GM18868 (cell line): Measurements from ENCODE around the gene OCA2.

ENCODE experiments used
- ATAC-seq: cut with Tn5 transposase; IDR thresholded peaks from one replicate; pipeline ENCODE4 v1.9.1; 2021; ENCODE audit warnings: mild to moderate bottlenecking, moderate library complexity; ENCODE audit not compliant: unreplicated experiment

The OCA2 gene

DNA sequence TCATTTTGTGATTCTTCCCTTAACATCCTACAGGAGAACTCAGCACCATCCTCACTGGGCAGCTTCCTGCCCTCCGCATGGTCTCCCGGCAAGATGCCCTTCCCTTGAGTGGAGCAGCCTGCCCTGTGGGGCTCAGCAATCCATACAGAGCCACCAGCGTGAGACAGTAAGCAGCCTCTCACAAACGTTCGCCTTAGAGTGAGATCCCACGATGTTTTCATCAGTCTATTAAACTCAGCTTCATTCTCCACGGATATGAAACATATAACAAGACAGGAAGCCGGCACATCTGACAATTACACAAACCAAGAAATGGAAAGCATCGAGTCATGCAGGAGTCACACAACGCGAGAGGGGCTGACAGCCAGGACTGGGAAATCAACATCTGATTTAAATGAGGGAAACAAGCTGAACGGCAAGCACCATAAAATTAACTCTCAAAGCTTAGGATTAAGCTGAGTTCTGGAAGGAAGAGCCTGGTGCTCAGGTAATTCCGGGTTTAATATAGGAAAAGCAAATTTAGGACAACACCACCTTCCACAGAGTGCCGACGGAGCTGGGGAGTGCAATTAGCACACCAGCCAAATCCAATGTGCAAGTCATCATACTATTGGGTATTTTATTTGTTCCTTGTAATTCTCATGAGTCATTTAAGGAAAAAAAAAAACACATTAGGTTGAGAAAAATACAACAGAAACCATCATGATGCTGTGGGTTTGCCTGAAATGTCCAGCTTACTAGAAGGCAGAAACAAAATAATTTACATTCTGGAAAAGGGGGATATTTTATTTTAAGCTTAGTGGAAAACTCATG lies 272.0 kb downstream of the OCA2 start:
- ATAC-seq: no peak

DNA sequence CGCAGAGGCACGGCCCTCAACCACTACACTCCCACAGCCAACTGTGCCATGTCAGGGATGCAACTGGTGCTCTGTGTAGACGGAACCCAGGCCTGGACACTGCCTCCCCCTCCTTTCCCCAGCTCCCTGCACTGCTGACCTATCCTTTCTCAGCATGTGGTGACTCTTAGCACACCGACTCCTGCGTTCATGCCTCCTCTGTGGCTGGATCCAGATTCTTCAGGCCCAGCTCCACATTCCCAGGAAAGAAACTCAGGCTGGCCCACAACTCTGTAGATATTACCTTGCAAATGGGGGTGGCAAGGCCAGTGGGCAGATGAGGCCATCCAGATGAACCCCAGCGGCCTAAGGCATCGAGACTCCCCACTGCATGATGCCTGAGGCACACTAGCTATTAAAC lies 272.7 kb downstream of the OCA2 start:
- no peak for ATAC-seq

DNA sequence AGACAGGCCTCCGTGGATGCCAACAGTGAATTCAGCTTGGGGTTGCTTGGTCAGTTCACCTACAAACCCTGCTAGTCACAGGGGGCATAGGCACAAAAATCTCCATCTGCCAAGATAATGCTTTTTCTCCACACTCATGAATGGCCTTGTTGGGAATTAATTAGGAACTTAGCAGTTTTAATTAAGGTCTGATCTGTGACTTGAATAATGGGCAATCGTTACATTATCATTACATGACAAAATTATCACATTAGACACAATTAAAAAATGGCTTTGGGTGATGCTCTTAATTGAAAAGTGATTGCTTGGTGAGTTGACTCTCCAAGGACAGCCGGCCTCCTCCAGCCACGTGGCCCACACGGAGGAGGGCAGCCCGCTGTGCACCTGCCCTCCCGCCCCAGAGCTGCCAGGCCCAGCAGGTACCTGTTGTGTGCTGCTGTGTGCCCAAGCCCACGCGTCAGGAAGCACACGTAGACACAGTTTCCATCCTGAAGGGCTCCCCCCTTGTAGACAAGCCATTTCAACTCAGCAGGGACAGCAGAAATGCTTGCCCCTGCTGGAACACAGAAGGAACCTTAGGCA lies 274.2 kb downstream of the OCA2 start:
- no peak for ATAC-seq

DNA sequence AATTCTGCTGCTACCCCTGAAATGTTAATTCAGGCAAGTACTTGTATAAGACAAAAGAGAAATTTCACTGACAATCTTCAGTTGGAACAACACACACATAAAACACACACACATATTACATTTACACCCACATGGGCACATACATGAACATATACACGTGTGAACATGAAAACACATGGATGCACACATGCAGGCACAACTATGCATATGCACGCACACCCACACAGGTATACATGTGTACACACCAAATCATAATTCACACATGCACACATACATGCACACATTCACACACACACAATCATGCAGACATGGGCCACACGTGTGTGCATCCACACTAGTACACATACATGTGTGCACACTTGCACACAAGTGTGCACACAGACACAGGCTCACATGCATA lies 277.8 kb downstream of the OCA2 start:
- ATAC-seq: no peak

DNA sequence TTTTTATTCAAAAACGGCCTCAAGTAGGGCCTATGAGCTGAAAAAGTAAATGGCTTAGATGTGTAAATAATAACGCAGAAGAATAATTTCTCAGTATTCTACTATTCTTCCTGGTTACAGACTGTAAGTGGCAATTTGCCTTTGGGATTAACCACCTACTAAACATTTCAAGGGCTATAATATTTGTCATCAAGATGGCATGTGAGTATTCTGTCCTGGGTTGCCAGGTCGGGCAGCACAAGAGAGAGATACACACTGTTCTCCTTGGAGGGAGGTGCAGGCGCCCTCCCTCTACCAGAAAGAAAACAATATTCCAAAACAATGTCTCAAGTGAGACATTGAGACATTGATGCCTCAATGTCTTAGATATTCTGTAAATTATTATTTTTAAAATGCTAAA lies 278.4 kb downstream of the OCA2 start:
- ATAC-seq: no peak

DNA sequence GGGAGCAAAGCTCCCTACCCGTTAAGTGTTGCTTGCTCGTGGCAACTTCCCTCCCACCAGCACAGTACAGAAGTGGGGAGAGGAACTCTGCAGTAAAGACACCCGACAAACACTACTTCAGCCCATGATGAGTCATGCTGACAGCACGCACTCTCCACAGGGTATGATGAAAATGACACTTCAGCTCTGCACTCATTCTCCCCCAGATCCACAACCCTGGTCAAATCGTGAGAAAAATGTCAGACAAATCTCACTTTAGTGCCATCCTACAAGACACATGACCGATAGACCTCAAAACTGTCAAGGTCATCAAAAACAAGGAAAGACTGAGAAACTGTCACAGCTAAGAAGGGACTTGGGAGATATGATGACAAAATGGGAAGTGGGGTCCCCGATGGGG lies 278.9 kb downstream of the OCA2 start:
- ATAC-seq: no peak

DNA sequence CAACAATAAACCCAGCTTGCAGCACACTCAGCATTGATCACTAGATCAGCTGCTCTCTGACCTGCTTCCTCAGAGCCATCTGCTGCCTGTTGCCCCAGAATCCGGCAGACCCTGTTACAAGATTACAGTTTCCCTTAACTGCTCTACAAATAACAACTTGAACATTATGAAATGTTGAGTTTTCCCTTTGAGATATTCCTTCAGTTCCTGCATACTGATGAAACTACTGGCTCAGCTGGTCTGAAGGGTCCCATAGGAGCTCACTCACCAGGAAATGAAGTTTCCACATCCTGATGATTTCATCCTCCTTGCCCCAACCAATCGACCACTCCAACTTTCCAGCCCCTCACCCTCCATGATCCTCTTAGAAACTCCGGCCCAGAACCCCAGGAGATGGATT lies 281.9 kb downstream of the OCA2 start:
- no peak for ATAC-seq

DNA sequence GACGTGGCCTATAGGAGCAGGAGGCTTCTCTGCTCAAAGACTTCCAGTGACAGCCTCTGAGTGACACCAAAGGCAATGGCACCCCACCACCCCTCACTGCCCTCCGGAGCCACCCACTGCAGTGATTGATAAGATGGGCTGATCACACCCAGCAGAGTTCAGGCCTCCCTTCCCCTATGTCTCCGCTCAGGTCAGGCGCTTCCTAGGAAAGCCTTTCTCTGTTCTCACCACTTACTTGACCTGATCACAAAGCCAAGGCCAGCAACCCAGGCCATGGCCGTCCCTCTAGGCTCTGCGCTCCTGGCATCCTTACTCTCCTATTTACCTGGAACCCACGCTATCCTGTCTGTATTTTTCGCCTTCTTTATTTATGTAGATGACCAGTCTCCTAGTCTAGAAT lies 282.3 kb downstream of the OCA2 start:
- ATAC-seq: no peak

DNA sequence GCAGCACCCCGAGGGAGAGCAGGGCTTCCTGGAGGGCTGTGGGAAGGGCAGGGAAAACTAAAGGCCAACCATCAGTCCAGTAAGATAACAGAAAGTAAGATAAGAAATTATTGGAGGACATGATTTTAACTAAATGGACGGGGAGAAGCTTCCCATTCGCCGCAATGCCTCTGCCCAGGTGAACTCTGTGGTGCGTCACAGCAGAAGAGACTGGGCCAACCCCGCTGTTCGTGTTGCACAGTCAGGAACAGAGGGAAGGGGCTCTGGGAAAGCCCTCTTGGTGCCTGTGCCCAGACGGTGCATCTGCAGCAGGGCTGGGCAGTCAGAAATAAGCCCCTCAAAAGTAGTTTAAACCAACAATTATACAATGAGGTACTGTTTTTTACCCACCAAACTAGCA lies 284.1 kb downstream of the OCA2 start:
- no peak for ATAC-seq

DNA sequence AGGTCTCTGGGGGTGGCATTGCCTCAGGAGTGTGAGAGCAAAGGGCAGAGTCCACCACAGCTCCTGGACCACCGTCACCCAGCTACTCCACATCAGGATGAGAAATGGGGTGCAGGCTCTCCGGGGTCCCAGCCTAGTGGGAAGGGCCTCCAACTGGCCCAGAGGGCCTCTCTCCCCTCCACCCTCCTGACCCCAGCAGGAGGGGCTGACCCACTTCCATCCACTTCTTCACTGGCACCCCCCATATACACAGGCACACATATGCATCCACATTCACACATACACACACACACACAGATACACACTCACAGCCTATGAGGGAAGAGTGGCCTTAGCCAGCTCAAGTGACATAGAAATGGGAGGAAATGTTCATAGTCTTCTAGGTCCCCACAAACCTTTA lies 286.0 kb downstream of the OCA2 start:
- ATAC-seq: no peak

DNA sequence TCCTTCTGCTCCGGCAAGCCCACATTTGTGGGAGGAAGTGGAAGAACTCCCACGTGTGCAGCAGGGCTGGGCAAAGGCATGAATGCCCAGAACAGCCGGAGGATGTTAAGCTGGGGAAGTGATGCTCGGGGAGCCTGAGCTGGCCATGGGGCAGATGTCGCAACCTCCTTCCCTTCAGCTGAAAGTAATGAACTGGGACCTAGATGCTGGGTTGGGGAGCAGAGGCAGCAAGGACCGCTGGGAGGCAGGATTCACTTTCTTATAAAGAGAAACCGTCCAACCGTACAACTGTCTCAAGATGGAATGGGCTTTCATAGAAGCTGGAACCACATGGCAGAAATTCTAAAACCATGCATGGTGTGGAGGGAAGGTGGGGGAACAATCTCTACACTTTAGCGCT lies 290.9 kb downstream of the OCA2 start:
- no peak for ATAC-seq

DNA sequence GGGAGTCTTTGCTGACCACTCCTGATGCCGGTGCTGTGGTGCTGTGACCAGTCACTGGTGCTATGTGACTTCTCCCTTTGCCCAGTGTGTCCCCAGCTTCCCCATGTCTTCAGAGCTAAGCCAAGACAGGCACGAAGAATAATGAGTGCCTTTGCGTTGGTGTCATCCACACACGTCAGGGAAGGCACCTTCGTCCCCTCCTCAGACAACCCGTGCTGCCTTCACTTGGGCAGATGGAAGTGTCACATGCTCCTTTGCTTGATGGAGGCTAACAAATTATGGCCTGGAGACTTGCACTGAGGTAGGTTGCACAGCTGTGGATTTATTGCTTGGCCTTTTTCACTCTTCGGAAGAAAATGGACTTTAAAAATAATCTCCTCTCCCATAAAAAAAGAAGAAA lies 291.8 kb downstream of the OCA2 start:
- no peak for ATAC-seq

DNA sequence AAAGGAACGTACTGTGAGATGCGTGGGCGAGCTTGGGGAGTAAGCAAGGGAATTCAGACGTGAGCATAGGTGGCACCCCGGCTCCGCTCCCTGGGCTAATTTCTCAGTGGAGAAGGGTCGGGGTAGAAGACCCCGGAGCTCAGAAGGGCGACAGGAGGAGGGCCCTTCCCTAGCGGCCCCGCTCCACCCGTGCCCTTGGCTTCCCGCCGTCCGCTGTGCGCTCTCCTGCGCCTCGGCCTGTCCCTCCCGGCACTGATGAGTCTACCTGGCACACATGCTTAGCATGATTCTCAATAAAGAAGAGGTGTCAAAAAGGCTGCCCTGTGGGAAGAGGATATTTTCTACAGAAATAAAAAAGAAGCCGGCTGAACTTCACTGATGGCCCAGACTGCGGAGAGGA lies 292.7 kb downstream of the OCA2 start:
- no peak for ATAC-seq

DNA sequence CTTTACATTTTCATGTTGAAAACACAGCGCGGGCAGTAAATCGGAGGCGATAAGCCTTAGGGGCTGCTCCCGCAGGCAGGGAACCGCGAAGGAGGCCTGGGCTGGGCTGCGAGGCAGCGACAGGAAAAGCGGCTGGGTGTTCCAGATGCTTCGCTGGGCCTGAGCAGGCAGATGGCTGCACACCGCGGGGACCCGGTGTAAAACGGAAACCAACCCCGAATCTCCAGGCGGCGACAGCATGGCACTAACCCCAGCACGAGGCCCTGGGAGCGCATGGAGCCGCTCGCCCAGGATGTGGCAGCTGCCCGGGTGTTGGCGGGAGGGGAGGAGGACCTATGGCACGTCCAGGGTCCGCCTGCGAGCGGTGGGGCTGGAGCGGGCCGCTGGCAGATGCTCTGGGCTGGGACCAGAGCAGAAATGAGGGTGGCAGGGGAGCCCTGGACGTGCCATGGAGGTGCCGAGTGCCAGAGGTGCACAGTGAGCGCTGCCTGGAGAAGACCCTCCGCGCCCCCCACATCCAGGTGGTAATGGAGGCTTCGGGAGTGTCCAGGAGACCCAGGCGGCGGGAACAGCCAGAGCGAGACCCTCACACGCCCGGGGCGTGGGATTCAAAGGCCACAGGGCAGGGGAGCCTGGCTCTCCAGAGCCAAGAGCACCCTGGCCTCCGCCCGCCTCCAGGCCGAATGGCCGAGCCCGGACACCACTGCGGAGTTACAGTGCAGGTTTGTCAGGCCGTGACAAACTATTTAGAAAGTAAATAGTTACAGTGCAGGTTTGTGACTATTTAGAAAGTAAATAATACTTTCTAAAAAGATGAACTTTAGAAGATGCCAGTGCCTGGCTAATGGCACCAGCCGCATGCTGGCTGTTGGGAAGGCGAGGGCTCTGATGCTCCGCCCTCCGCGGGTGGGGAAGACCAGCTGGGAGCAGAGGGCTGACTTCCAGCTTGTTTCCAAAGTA lies 293.6 kb downstream of the OCA2 start:
- no peak for ATAC-seq

DNA sequence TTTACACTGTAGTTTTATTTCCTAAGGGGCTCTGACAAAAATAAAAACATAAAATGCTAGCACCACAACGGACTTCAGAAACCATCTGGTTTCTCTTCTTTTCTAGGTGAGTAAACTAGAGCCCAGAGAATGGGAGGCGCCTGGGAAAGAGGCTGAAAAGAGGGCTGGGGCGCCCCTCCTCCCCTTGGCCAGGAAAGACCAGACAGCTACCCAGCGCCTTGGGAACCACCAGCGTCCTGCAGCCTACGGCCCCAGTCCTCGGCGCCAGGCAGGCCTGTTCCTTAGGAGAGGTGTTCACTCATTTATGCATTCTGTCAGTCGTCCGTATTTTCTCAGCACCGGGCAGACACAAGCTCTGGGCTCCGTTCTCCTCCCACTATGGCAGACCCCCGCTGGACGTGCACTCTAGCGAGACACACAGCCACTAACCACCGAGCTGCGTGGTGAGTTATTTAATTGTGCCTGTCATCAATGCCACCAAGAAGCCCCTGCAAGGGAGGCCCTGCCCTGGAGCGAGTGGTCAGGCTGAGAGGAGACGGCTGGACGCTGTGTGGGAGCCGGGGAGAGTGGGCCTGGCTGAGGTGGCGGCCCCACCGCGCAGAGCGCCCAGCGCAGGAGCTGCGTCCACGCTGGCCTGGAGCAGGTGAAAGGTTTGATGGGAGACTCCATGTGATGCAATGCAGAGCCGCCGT lies 294.4 kb downstream of the OCA2 start:
- ATAC-seq: no peak

DNA sequence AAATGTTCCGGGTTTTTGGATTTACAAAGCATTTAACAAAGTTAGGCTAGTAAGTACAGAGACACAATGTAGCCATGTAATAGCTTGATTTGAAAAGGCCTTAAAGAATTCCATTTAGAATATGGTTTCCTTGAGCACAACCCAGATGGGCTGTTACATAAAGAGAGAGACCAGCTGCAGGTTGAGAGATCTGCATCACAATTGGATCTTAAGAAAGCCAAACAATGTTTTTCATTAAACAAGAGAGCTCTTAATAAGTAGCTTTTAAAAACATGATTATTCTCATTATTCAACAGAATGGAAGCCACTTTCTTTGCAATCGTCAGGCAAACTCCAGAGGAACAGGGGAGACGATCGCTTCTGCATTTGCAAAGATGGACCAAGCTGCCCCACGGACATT lies 300.3 kb downstream of the OCA2 start:
- no peak for ATAC-seq

DNA sequence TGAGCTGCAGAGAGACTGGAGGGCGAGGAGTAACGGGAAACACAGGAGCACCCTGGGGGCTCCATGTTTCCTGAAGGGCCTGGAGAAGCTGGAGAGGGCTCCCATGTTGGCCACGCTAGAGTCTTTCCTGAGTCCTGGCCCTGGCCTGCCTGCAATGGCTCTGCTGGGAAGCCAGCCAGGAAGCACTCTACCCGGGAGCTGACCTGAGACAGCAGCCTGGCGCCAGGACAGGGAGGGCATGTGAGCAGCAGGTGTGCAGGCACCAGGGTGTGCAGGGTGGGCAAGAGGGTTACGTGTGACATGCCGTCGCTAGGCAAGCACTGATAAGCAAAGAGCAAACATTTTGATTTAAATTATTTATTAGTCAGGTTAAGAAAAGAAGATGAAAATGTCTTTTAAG lies 301.4 kb downstream of the OCA2 start:
- ATAC-seq: no peak

DNA sequence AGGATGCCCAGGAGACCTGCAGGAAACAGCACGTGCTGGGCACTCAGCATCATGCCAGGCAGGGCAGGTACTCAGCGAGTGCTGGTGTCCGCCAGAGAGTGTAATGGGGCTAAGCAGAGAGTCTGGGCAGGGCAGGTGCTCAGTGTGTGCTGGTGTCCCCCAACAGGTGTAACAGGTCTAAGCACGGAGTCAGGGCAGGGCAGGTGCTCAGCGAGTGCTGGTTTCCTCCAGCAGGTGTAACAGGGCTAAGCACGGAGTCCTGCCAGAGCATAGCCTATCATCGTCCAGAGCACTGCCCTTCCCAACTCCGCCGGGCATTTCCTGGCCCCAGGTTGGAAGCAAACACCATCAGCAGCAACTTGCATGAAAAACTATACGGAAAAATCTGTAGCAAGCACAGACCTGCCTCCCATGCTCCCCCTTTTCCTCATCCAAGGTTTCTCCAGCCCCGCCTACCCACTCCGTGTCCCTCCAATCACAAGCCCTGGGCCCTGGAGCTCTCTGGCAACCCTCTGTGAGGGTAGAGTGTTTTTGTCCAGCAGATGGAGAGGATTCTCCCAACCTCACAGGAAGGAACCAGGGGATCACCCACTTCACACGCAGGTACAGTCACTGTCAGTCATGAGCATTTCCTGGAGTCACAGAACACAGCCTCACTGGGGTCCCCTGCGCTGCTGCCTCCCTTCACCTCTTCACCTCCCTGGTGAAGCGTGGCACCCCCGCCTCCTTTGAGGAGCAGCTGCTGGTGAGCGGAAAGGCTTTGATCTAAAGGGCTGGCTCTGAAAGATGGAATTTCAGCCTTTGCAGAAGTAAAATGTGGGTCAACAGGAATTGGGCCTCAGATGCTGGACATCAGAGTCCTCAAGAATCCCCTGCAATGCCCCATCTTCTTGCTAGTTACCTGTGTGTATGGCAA lies 302.5 kb downstream of the OCA2 start:
- ATAC-seq: no peak

DNA sequence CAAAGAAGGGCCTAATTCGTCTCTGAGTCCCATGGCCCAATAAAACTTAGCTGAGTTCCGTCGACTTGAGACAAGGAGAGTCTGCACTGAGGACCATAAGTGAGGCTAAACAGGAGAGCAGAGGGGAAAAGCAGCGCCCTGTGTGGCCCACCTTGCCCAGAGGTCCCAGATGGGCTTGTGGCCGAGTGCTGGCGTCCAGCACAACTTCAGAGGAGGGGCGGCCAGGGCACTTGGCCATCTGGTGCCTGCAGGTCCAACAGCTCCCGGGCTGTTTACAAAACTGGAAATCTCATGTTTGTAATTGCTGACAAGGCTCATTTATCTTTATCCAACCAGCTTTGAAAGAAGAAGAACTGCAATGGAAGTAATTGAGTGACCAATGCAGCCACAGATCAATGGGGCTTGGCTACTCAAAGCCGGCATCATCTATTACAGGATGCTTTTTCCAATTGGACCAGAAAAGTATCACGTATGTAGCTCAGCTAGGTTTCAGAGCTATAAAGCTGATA lies 306.3 kb downstream of the OCA2 start:
- ATAC-seq: no peak

DNA sequence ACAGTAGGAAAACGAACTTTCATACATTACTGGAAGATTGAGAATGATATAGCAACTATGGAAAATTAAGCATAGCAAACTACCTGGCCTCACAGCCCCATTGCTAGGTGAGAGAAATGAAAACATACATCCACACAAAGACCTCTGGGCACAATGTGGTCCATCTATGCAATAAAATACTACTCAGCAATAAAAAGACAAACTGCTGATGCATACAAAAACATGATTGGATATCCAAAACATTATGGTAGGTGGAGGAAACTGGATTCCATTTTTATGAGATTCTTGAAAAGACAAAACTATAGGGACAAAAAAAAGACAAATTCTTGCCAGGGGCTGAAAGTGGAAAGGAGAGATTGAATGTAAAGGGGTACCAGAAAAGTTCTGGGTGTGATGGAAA lies 308.8 kb downstream of the OCA2 start:
- ATAC-seq: no peak
